ENCODE data around the gene MPPE1. TPM values are rescaled to one million over a fixed set of nuclear protein-coding genes. Genes with fewer than 3 reads are reported as not detected.

MPPE1 gene
- total RNA-seq, 2 experiments from 2014 or later: 62.6 to 68.3 TPM

GRCh38 chr18:11849841-11850634 is 58.1 kb downstream of the MPPE1 start:
- CTCF ChIA-PET: interaction anchor here (1.0 kb wide), 1 partner anchor 24 kb away, joined by 3 read pairs; no protein-coding TSS in a partner anchor
- peak overlapping the region; percentile 97 for H3K27ac Mint-ChIP-seq
- Histone ChIP-seq H3K27me3 (ENCODE audit: control insufficient read depth in 1 of 2, insufficient read depth in 2 of 2, low read length in 2 of 2) (no peaks in the 10 kb centered on the region), H3K27ac (ENCODE audit: low read depth in 1 of 2, low read length in 2 of 2) (peak overlapping the region; percentile 85 to 92), H3K9me3 (ENCODE audit: control insufficient read depth in 1 of 2, insufficient read depth in 1 of 2, low read length in 2 of 2) (no peaks in the 10 kb centered on the region), H3K4me1 (ENCODE audit: insufficient read depth, low read length) (peaks cover 27% of the 10 kb centered on the region), H3K36me3 (ENCODE audit: insufficient read depth, low read length) (peaks cover 7% of the 10 kb centered on the region), H3K4me3 (ENCODE audit: low read length) (peak overlapping the region; percentile 64)
- peaks cover 49% of the 10 kb centered on the region for H3K4me1 Mint-ChIP-seq (ENCODE audit: low read depth)
- H3K9me3 Mint-ChIP-seq: no peaks in the 10 kb centered on the region
- peak overlapping the region; percentile 100 for H3K4me3 Mint-ChIP-seq
- peaks cover 30% of the 10 kb centered on the region for H3K36me3 Mint-ChIP-seq (ENCODE audit: low read depth)
- intact Hi-C loops (cut with DNase I, micrococcal nuclease): loop anchor here (1.0 to 10.0 kb wide), 8 partner anchors 57 to 1938 kb away; partner anchors contain the start of genes NAPG (in 2 of the 2), AFG3L2 (in 1 of the 2), FAM210A (in 1 of the 2) and MPPE1 (in 1 of the 2)
- TF ChIP-seq, protein P1, sequence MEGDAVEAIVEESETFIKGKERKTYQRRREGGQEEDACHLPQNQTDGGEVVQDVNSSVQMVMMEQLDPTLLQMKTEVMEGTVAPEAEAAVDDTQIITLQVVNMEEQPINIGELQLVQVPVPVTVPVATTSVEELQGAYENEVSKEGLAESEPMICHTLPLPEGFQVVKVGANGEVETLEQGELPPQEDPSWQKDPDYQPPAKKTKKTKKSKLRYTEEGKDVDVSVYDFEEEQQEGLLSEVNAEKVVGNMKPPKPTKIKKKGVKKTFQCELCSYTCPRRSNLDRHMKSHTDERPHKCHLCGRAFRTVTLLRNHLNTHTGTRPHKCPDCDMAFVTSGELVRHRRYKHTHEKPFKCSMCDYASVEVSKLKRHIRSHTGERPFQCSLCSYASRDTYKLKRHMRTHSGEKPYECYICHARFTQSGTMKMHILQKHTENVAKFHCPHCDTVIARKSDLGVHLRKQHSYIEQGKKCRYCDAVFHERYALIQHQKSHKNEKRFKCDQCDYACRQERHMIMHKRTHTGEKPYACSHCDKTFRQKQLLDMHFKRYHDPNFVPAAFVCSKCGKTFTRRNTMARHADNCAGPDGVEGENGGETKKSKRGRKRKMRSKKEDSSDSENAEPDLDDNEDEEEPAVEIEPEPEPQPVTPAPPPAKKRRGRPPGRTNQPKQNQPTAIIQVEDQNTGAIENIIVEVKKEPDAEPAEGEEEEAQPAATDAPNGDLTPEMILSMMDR (IDR thresholded peaks at IDR 0.05): no peak
- POLR2A ChIA-PET: interaction anchor here (0.7 to 4.8 kb wide), 14 partner anchors 10 to 1936 kb away, joined by 3 to 43 read pairs (median 4); partner anchors contain the start of genes AFG3L2, CEP76, FAM210A and IMPA2
- DNase-seq (peak; percentile 25 to 88 (median 57)), ATAC-seq (ENCODE audit: poor library complexity) (peak; percentile 55)
- H3K27me3 Mint-ChIP-seq: no peaks in the 10 kb centered on the region

DNA sequence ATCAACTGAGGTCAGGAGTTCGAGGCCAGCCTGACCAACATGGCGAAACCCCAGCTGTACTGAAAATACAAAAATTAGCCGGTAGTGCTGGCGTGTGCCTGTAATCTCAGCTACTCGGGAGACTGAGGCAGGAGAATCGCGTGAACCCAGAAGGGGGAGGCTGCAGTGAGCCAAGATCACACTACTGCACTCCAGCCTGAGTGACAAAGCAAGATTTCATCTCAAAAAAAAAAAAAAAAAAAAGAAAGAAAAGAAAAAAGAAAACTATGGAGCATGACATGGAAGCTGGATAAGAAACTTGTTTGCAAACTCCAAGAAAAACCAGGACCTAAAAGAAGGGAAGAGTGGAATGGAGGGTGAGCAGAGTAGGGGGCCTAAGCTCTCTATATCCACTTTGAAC is 58.8 kb downstream of the MPPE1 start:
- H3K27ac ChIP-seq (ENCODE audit: low read depth in 1 of 2, low read length in 2 of 2): no peak overlapping the region
- intact Hi-C loops (cut with DNase I, micrococcal nuclease): loop anchor here in 1 of 2 experiments (10.0 kb wide), 2 partner anchors 1324 to 1876 kb away; partner anchors contain the start of genes FAM210A, NAPG and RNMT
- H3K9me3 ChIP-seq (ENCODE audit: control insufficient read depth in 1 of 2, insufficient read depth in 1 of 2, low read length in 2 of 2): no peaks in the 10 kb centered on the region
- H3K27me3 Mint-ChIP-seq: no peaks in the 10 kb centered on the region
- H3K27ac Mint-ChIP-seq: peak overlapping the region; percentile 97
- H3K4me3 ChIP-seq (ENCODE audit: low read length): no peak overlapping the region
- CTCF ChIA-PET: interaction anchor here (1.0 kb wide), 1 partner anchor 23 kb away, joined by 3 read pairs; no protein-coding TSS in a partner anchor
- no peaks in the 10 kb centered on the region for H3K27me3 ChIP-seq (ENCODE audit: control insufficient read depth in 1 of 2, insufficient read depth in 2 of 2, low read length in 2 of 2)
- no peaks in the 10 kb centered on the region for H3K9me3 Mint-ChIP-seq
- H3K36me3 ChIP-seq (ENCODE audit: insufficient read depth, low read length): peaks cover 4% of the 10 kb centered on the region
- POLR2A ChIA-PET: interaction anchor here (1.9 to 4.8 kb wide), 4 partner anchors 9 to 146 kb away, joined by 7 to 43 read pairs (median 23); partner anchors contain the start of genes IMPA2 and MPPE1
- H3K36me3 Mint-ChIP-seq (ENCODE audit: low read depth): peaks cover 27% of the 10 kb centered on the region
- no peak for ATAC-seq (ENCODE audit: poor library complexity)
- H3K4me1 Mint-ChIP-seq (ENCODE audit: low read depth): peaks cover 45% of the 10 kb centered on the region
- H3K4me1 ChIP-seq (ENCODE audit: insufficient read depth, low read length): peaks cover 24% of the 10 kb centered on the region
- no peak for DNase-seq
- TF ChIP-seq, protein P1 (IDR thresholded peaks at IDR 0.05): no peak
- peak overlapping the region; percentile 100 for H3K4me3 Mint-ChIP-seq

- Mint-ChIP-seq H3K4me3 (peak overlapping the region; percentile 6), H3K36me3 (ENCODE audit: low read depth) (peaks cover 27% of the 10 kb centered on the region), H3K27ac (peak overlapping the region; percentile 56), H3K27me3 (no peaks in the 10 kb centered on the region), H3K4me1 (ENCODE audit: low read depth) (peaks cover 31% of the 10 kb centered on the region), H3K9me3 (no peaks in the 10 kb centered on the region)
- DNase-seq: no peak
- Histone ChIP-seq H3K4me3 (ENCODE audit: low read length) (no peak overlapping the region), H3K36me3 (ENCODE audit: insufficient read depth, low read length) (no peaks in the 10 kb centered on the region), H3K9me3 (ENCODE audit: control insufficient read depth in 1 of 2, insufficient read depth in 1 of 2, low read length in 2 of 2) (no peaks in the 10 kb centered on the region), H3K27me3 (ENCODE audit: control insufficient read depth in 1 of 2, insufficient read depth in 2 of 2, low read length in 2 of 2) (no peaks in the 10 kb centered on the region), H3K27ac (ENCODE audit: low read depth in 1 of 2, low read length in 2 of 2) (no peak overlapping the region), H3K4me1 (ENCODE audit: insufficient read depth, low read length) (peaks cover 15% of the 10 kb centered on the region)
- ChIA-PET CTCF (no interaction called here), POLR2A (interaction anchor here (4.1 to 4.8 kb wide), 2 partner anchors 61 to 134 kb away, joined by 26 to 43 read pairs; partner anchors contain the start of genes IMPA2 and MPPE1)
- intact Hi-C loops (cut with DNase I, micrococcal nuclease): loop anchor here in 1 of 2 experiments (10.0 kb wide), 2 partner anchors 1323 to 1877 kb away; partner anchors contain the start of genes FAM210A, NAPG and RNMT
- ATAC-seq (ENCODE audit: poor library complexity): no peak
- TF ChIP-seq, protein P1 (IDR thresholded peaks at IDR 0.05): no peak
Measured at GRCh38 chr18:11847811-11848210, 60.3 kb downstream of the MPPE1 start.

Data from CD4-positive, alpha-beta T cell (primary cell).